ENCODE results near the gene XRCC4. TPM values are rescaled to one million over a fixed set of nuclear protein-coding genes. Genes with fewer than 3 reads are reported as not detected.

The XRCC4 gene
- total and polyA plus RNA-seq, 7 donors: 1.6 to 7.9 (median 3.2) TPM

DNA sequence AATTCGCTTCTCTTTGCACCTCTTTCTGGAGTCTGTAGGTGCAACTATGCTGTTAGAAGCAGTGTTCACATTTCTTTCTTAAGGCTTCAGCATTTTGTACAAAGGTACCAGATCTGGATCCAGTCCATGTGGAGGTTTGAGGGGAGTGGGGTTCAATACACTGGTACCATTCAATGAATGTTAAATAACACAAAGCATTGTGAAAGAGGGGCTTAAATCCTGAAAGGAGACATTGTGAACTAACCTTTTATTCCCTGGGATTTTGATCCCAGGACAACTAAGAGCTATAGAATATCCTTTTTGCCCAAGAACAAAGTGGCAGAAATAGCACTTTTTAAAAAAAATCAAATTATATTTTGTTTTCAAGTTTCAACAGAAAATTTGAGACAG lies 286.5 kb downstream of the XRCC4 start:
- no peaks in the 10 kb centered on the region for H3K36me3 ChIP-seq (ENCODE audit: insufficient read depth in 1 of 2, low read depth in 1 of 2)
- no peaks in the 10 kb centered on the region for H3K27me3 ChIP-seq (ENCODE audit: insufficient read depth in 3 of 3, low read length in 2 of 3)
- intact Hi-C loops (cut with DNase I): no loop called here
- DNase-seq (no peak), ATAC-seq (no peak)
- no peak overlapping the region for H3K27ac ChIP-seq
- H3K4me3 ChIP-seq: no peak overlapping the region
- 89 to 97% (median 96%) methylated on average over 1 of the region's 1 CpG for WGBS, 3 donors
- TF ChIP-seq CTCF (IDR thresholded peaks at IDR 0.05): no peak
- H3K4me1 ChIP-seq: no peaks in the 10 kb centered on the region
- no peaks in the 10 kb centered on the region for H3K9me3 ChIP-seq

DNA sequence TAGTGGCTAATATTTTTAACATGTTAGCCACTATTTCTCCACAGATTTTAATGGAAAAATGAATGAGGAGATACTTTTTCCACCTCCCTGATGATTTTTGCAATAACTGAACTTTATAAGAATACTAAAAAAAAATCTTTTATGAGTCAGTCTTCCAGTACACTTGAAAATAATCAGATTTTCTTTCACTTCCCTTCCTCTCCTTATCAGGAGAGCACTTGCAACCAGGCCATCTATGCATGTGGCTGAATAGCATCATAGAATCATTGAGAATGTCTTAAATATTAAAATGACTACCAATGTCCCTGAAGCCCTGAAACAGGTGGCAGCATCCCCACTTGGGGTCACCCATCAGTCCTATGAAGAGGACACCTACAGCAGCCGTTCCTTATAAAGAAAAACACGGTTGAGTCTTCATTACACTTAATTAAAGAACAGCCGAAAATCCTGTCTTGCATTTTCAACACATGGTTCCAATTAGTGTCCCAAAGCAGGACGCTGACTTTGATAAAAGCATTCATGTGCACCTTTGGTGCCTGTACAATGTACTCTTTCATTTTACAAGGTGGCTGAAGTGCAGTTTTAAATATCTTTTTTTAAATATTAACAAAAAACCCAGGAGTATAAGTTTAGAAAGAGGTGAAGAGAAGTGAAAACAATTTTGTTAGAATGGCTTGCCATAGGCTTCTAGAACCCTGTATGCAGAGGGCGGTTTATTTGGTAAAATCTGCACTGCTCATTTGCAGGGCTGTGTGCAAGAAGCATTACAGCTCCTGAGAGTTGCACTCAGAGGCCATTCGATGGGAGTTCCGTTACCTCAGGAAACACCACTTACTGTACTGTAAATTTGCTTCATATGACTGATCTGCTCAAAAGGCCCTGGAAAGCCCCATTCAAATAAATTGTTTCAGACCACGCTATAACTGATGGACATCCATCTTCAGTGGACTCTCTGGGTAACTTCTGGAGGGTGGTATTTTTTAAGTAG lies 287.3 kb downstream of the XRCC4 start:
- WGBS, 3 donors: 75 to 81% (median 75%) methylated on average over 8 of the region's 8 CpGs
- no peaks in the 10 kb centered on the region for H3K36me3 ChIP-seq (ENCODE audit: insufficient read depth in 1 of 2, low read depth in 1 of 2)
- intact Hi-C loops (cut with DNase I): no loop called here
- no peak for ATAC-seq
- no peak for DNase-seq
- H3K9me3 ChIP-seq: no peaks in the 10 kb centered on the region
- H3K4me1 ChIP-seq: no peaks in the 10 kb centered on the region
- H3K27me3 ChIP-seq (ENCODE audit: insufficient read depth in 3 of 3, low read length in 2 of 3): no peaks in the 10 kb centered on the region
- no peak overlapping the region for H3K27ac ChIP-seq
- H3K4me3 ChIP-seq: no peak overlapping the region
- no peak for TF ChIP-seq CTCF (IDR thresholded peaks at IDR 0.05)

DNA sequence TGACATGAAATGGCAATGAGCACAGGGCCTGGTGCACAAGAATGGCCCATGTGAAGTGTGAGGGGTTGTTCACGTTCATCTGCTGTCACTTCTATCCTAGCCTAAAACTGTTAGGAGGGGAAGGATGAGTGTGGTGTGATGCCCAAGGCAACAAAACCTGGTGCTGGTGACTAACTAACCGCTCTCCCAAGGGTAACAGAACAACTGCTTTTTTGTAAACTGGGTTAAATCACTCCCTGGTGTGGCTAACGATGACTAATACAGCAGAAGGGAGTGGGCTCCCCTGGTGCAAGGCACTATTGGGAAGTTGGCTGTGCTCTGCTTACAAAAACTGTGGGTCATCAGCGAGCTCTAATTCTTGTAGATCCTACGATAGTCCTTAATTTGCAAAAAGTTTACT lies 291.0 kb downstream of the XRCC4 start:
- Histone ChIP-seq H3K9me3 (no peaks in the 10 kb centered on the region), H3K4me3 (no peak overlapping the region), H3K4me1 (no peaks in the 10 kb centered on the region), H3K36me3 (ENCODE audit: insufficient read depth in 1 of 2, low read depth in 1 of 2) (no peaks in the 10 kb centered on the region), H3K27ac (no peak overlapping the region), H3K27me3 (ENCODE audit: insufficient read depth in 3 of 3, low read length in 2 of 3) (no peaks in the 10 kb centered on the region)
- intact Hi-C loops (cut with DNase I): no loop called here
- WGBS, 3 donors: 72 to 80% (median 76%) methylated on average over 5 of the region's 5 CpGs
- ATAC-seq (peak in 3 of 4 donors; percentile 26 to 44 (median 40)), DNase-seq (peak in 1 of 2 donors; percentile 15)
- no peak for TF ChIP-seq CTCF (IDR thresholded peaks at IDR 0.05)

GRCh38 chr5:83368835-83369234 lies 291.5 kb downstream of the XRCC4 start:
- DNase-seq: no peak
- Histone ChIP-seq H3K4me3 (no peak overlapping the region), H3K4me1 (no peaks in the 10 kb centered on the region), H3K9me3 (no peaks in the 10 kb centered on the region), H3K36me3 (ENCODE audit: insufficient read depth in 1 of 2, low read depth in 1 of 2) (no peaks in the 10 kb centered on the region), H3K27me3 (ENCODE audit: insufficient read depth in 3 of 3, low read length in 2 of 3) (no peaks in the 10 kb centered on the region), H3K27ac (no peak overlapping the region)
- intact Hi-C loops (cut with DNase I): no loop called here
- 83 to 89% (median 86%) methylated on average over 3 of the region's 3 CpGs for WGBS, 3 donors
- no peak for TF ChIP-seq CTCF (IDR thresholded peaks at IDR 0.05)
- no peak for ATAC-seq

Measured in psoas muscle (tissue), 8 donors.